Central memory CD8-positive, alpha-beta T cell (primary cell): ENCODE results near the gene CERK.

Source experiments
- ATAC-seq: fragments of 150-1000 bp; cut with Tn5 transposase; replicated peaks from 2 replicates; pipeline ENCODE4 v1.10.0; 2022; ENCODE audit warnings: mild to moderate bottlenecking, moderate FRiP score, moderate number of reproducible peaks; ENCODE audit not compliant: poor library complexity, severe bottlenecking; ENCODE audit errors: extremely low read depth
- DNase-seq, 2 donors: peaks; one replicate each; pipeline ENCODE4 v3.0.0; 2021; ENCODE audit warnings: low spot score in 2 of 2
- H3K27ac Mint-ChIP-seq: one replicate; pipeline ENCODE4 v1.8.0; 2022; ENCODE audit warnings: low read depth, mild to moderate bottlenecking, moderate library complexity, mixed read lengths
- H3K27me3 Mint-ChIP-seq: one replicate; pipeline ENCODE4 v1.8.0; 2022; ENCODE audit warnings: mixed read lengths
- H3K36me3 Mint-ChIP-seq: one replicate; pipeline ENCODE4 v1.8.0; 2022; ENCODE audit warnings: mild to moderate bottlenecking, moderate library complexity, mixed read lengths; ENCODE audit not compliant: insufficient read depth
- H3K4me1 Mint-ChIP-seq: one replicate; pipeline ENCODE4 v1.8.0; 2022; ENCODE audit warnings: mixed read lengths
- H3K4me3 Mint-ChIP-seq: one replicate; pipeline ENCODE4 v1.8.0; 2022; ENCODE audit warnings: mild to moderate bottlenecking, moderate library complexity, mixed read lengths
- H3K9me3 Mint-ChIP-seq: one replicate; pipeline ENCODE4 v1.8.0; 2022; ENCODE audit warnings: mixed read lengths

The CERK gene

GRCh38 chr22:46673205-46673604 is 64.8 kb downstream of the CERK start:
- H3K36me3 Mint-ChIP-seq = peaks cover 11% of the 10 kb centered on the region
- ATAC-seq (no peak), DNase-seq (no peak)
- no peaks in the 10 kb centered on the region for H3K27me3 Mint-ChIP-seq
- H3K27ac Mint-ChIP-seq = peak overlapping the region; percentile 96
- H3K4me3 Mint-ChIP-seq = peak overlapping the region; percentile 83
- no peaks in the 10 kb centered on the region for H3K9me3 Mint-ChIP-seq
- peaks cover 10% of the 10 kb centered on the region for H3K4me1 Mint-ChIP-seq

GRCh38 chr22:46672731-46673130 is 65.3 kb downstream of the CERK start:
- ATAC-seq (no peak), DNase-seq (no peak)
- H3K27ac Mint-ChIP-seq = peak overlapping the region; percentile 96
- H3K36me3 Mint-ChIP-seq = peaks cover 9% of the 10 kb centered on the region
- H3K27me3 Mint-ChIP-seq = no peaks in the 10 kb centered on the region
- peak overlapping the region; percentile 83 for H3K4me3 Mint-ChIP-seq
- H3K9me3 Mint-ChIP-seq = no peaks in the 10 kb centered on the region
- H3K4me1 Mint-ChIP-seq = peaks cover 10% of the 10 kb centered on the region

DNA sequence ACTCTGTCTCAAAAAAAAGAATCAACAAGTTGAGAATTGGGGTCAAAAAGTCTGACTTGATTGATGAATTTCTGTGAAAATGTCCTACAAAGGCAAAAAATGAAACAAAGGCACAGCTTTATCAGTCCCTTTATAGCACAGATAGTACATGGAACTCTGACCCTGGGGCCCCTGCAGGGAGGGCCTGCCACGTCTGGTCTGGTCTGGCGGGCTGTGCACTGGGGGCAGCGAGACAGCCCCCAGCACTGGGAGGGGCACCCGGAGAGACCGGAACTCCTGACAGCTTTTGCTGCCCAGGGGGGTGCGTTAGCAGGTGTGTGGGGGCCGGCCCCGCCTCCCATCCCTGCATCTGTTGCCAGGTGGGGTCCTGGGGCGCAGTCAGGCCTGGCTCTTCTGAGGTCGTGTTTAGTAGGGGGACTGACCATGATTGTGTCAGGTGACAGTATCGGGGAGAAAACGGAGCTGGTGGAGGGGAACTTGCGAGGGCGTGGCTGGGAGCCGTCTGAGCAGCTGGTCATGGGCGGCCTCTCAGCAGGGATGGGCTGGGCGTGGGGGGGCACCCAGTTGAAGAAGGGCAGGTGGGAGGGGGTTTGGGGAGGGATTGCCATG is 66.1 kb downstream of the CERK start:
- H3K4me3 Mint-ChIP-seq = peak overlapping the region; percentile 23

GRCh38 chr22:46669201-46669600 is 68.9 kb downstream of the CERK start:
- H3K4me3 Mint-ChIP-seq = no peak overlapping the region
- no peak for DNase-seq
- H3K27ac Mint-ChIP-seq = no peak overlapping the region
- peaks cover 2% of the 10 kb centered on the region for H3K36me3 Mint-ChIP-seq
- H3K9me3 Mint-ChIP-seq = no peaks in the 10 kb centered on the region
- no peak for ATAC-seq
- no peaks in the 10 kb centered on the region for H3K27me3 Mint-ChIP-seq
- peaks cover 2% of the 10 kb centered on the region for H3K4me1 Mint-ChIP-seq

More for the DNA sequence above, 66.1 kb downstream of the CERK start:
- Mint-ChIP-seq H3K27ac (peak overlapping the region; percentile 96), H3K36me3 (peaks cover 7% of the 10 kb centered on the region), H3K4me1 (peaks cover 10% of the 10 kb centered on the region), H3K27me3 (no peaks in the 10 kb centered on the region), H3K9me3 (no peaks in the 10 kb centered on the region)
- no peak for DNase-seq
- no peak for ATAC-seq

DNA sequence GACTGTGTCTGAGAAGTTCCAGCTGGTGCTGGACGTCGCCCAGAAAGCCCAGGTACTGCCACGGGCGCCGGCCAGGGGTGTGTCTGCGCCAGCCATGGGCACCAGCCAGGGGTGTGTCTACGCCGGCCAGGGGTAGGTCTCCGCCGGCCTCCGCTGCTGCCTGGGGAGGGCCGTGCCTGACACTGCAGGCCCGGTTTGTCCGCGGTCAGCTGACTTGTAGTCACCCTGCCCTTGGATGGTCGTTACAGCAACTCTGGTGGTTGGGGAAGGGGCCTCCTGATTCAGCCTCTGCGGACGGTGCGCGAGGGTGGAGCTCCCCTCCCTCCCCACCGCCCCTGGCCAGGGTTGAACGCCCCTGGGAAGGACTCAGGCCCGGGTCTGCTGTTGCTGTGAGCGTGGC is 69.9 kb downstream of the CERK start:
- H3K4me3 Mint-ChIP-seq = no peak overlapping the region
- H3K36me3 Mint-ChIP-seq = no peaks in the 10 kb centered on the region
- no peak for ATAC-seq
- H3K27me3 Mint-ChIP-seq = no peaks in the 10 kb centered on the region
- H3K27ac Mint-ChIP-seq = no peak overlapping the region
- no peaks in the 10 kb centered on the region for H3K4me1 Mint-ChIP-seq
- DNase-seq = no peak
- no peaks in the 10 kb centered on the region for H3K9me3 Mint-ChIP-seq

GRCh38 chr22:46667245-46667623 is 70.8 kb downstream of the CERK start:
- H3K27me3 Mint-ChIP-seq = no peaks in the 10 kb centered on the region
- H3K9me3 Mint-ChIP-seq = no peaks in the 10 kb centered on the region
- no peak overlapping the region for H3K27ac Mint-ChIP-seq
- no peaks in the 10 kb centered on the region for H3K36me3 Mint-ChIP-seq
- H3K4me3 Mint-ChIP-seq = no peak overlapping the region
- no peaks in the 10 kb centered on the region for H3K4me1 Mint-ChIP-seq
- DNase-seq = no peak
- no peak for ATAC-seq

DNA sequence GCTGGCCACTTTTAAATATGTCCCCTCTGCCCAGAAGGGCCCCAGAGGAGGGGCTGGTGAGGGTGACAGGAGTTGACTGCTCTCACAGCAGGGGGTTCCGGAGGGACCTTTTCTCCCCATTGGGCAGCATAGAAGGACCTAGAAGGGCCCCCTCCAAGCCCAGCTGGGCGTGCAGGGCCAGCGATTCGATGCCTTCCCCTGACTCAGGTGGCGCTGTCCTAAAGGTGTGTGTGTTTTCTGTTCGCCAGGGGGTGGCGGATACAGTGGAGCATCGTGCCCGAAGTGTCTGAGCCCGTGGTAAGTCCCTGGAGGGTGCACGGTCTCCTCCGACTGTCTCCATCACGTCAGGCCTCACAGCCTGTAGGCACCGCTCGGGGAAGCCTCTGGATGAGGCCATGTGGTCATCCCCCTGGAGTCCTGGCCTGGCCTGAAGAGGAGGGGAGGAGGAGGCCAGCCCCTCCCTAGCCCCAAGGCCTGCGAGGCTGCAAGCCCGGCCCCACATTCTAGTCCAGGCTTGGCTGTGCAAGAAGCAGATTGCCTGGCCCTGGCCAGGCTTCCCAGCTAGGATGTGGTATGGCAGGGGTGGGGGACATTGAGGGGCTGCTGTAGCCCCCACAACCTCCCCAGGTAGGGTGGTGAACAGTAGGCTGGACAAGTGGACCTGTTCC is 71.3 kb downstream of the CERK start:
- no peaks in the 10 kb centered on the region for H3K27me3 Mint-ChIP-seq
- H3K4me1 Mint-ChIP-seq = no peaks in the 10 kb centered on the region
- H3K36me3 Mint-ChIP-seq = no peaks in the 10 kb centered on the region
- ATAC-seq (no peak), DNase-seq (no peak)
- no peaks in the 10 kb centered on the region for H3K9me3 Mint-ChIP-seq
- H3K27ac Mint-ChIP-seq = no peak overlapping the region
- H3K4me3 Mint-ChIP-seq = no peak overlapping the region

DNA sequence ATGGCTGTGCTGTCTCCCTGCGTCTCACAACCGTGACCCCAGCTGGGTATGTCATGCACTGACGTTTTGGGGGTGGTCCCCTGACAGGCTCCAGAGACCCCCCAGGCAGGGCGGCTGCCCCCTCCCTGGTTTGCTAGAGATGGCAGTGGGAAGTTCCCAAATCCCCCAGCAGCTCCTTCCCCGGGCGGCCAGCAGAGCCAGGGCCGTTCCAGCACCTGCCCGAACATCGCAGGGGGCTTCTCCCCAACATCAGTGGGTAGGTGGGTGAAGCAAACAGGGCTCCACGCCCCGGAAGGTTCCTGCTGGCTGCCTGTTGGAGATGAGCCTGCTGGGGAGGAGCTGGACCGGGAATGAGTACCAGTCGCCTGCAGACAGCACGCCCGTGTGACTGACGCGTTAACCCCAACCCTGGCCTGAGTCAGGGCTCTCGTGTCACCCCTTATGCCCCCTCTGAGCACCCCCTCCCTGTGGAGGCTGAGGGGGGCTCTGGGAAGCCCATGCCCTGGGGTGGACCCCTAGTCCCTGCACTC is 72.2 kb downstream of the CERK start:
- ATAC-seq (no peak), DNase-seq (no peak)
- Mint-ChIP-seq H3K27me3 (no peaks in the 10 kb centered on the region), H3K4me3 (no peak overlapping the region), H3K9me3 (no peaks in the 10 kb centered on the region), H3K4me1 (peaks cover 4% of the 10 kb centered on the region), H3K36me3 (peaks cover 1% of the 10 kb centered on the region), H3K27ac (no peak overlapping the region)

DNA sequence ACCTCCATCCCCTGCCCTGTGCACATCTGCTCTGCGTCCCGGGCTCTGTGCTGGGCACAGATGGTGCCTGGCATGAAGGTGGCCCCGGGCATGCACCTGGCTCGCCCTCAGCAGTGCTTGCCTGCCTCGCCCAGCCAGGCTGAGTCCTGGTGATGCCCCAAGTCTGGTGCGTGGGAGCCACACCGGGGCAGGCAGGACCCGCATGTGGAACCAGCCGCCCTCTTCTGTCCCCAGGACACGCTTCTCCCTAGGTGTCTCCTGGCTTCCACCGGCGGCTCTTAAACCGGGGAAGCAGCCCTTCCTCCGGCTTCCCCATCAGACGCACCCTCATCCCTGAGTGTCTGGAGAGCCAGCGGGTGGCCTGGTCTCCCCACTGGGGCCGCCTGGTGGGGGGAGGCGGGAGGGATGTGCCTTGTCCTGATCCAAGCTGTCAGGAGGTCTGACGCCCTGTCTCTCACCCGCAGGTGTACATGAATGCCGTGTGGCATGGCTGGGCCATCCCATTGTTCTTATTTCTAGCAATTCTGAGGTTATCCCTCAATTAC is 72.8 kb downstream of the CERK start:
- peaks cover 10% of the 10 kb centered on the region for H3K4me1 Mint-ChIP-seq
- H3K27ac Mint-ChIP-seq = no peak overlapping the region
- H3K27me3 Mint-ChIP-seq = no peaks in the 10 kb centered on the region
- H3K4me3 Mint-ChIP-seq = no peak overlapping the region
- ATAC-seq (no peak), DNase-seq (no peak)
- H3K36me3 Mint-ChIP-seq = peaks cover 2% of the 10 kb centered on the region
- no peaks in the 10 kb centered on the region for H3K9me3 Mint-ChIP-seq

DNA sequence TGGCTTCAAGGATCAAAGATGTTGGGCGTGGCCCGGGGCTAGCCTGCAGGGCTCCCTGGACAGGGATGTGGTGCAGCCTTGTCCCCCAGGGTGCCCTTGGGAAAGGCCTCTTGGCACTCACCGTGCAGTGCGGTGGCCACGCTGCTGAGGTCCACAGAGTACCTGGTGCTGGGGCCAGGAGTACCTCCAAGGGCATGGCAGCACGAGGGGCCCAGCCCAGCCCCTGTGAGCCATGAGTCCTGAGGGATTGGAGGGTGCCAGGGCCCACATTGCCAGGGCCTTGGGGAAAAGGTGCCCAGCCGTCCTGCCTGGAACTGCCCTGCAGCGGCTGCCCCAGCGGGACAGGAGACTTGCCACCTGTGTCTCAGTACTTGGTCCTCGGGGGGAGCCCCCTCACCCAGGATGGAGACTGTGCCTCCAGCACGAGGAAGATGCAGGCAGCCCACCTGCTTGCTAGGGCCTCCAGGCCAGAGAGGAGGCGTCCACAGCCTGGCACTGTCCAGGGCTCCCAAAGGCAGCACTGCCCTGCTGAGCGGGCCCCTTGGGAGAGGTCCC is 73.7 kb downstream of the CERK start:
- Mint-ChIP-seq H3K36me3 (peaks cover 2% of the 10 kb centered on the region), H3K9me3 (no peaks in the 10 kb centered on the region), H3K27ac (no peak overlapping the region), H3K4me1 (peaks cover 14% of the 10 kb centered on the region), H3K27me3 (no peaks in the 10 kb centered on the region), H3K4me3 (no peak overlapping the region)
- DNase-seq (no peak), ATAC-seq (no peak)

DNA sequence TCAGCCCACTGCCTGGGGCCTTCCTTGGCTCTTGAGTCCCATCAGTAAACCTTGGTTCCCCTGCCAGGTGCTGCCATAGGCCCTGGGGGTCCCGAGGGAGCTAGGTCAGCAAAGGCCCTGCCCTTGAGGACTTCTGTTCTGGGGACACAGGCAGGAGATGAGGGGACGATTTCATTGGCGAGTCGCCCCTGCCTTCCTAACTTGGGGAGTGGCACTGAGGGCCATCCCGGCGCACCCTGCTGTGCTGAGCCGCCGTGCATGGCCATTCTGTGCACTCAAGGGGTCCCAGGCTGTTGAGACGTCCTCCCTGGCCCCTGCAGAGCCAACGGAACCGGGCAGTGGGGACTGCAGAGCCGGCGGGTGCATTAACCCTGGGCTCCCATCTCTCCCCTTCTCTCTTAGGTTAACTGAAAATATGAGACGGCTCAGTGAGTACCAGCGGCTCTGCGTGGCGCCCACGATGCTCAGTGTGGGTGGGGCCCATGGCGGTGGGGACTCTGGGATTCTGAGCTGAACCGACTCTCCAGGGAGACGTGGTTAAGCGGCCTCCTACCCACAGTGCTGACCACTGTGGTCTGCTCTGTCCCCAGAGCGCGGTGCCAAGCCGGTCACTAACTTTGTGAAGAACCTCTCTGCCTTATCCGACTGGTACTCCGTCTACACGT is 74.5 kb downstream of the CERK start:
- Mint-ChIP-seq H3K4me1 (peaks cover 14% of the 10 kb centered on the region), H3K36me3 (peaks cover 2% of the 10 kb centered on the region), H3K4me3 (no peak overlapping the region), H3K9me3 (no peaks in the 10 kb centered on the region), H3K27ac (no peak overlapping the region), H3K27me3 (no peaks in the 10 kb centered on the region)
- DNase-seq (no peak), ATAC-seq (no peak)

GRCh38 chr22:46663001-46663400 is 75.1 kb downstream of the CERK start:
- peaks cover 14% of the 10 kb centered on the region for H3K4me1 Mint-ChIP-seq
- DNase-seq (no peak), ATAC-seq (no peak)
- H3K36me3 Mint-ChIP-seq = peaks cover 2% of the 10 kb centered on the region
- no peak overlapping the region for H3K27ac Mint-ChIP-seq
- no peak overlapping the region for H3K4me3 Mint-ChIP-seq
- H3K9me3 Mint-ChIP-seq = no peaks in the 10 kb centered on the region
- no peaks in the 10 kb centered on the region for H3K27me3 Mint-ChIP-seq
